SKM-1 treated with dmso at 0.1 percent for 144 hours (cell line): Measurements from ENCODE around the gene FALEC.

Source experiments
- DNase-seq: peaks from one replicate; lab custom pipeline; 2025; ENCODE audit not compliant: unreplicated experiment; lab: John Stamatoyannopoulos, UW

FALEC gene

GRCh38 chr1:150515328-150516049, at the start of gene FALEC:
FALEC (plus strand) TSS chr1:150515752.
- DNase-seq, result peak; percentile 99

- no peak for DNase-seq
These were observed 48.6 kb upstream of the FALEC start for GRCh38 chr1:150466964-150467363.

GRCh38 chr1:150469291-150469690, 46.3 kb upstream of the FALEC start:
- DNase-seq, result no peak

GRCh38 chr1:150472601-150473200, 42.9 kb upstream of the FALEC start:
- DNase-seq, result no peak

GRCh38 chr1:150473659-150474058, 41.9 kb upstream of the FALEC start:
- no peak for DNase-seq

GRCh38 chr1:150474869-150475268, 40.7 kb upstream of the FALEC start:
- DNase-seq, result no peak

GRCh38 chr1:150476754-150477153, 38.8 kb upstream of the FALEC start:
- no peak for DNase-seq

- no peak for DNase-seq
These were observed 38.2 kb upstream of the FALEC start for GRCh38 chr1:150477320-150477719.

- no peak for DNase-seq
These were observed 37.8 kb upstream of the FALEC start for GRCh38 chr1:150477733-150478132.

GRCh38 chr1:150479370-150479769, 36.2 kb upstream of the FALEC start:
- DNase-seq, result no peak

GRCh38 chr1:150479927-150480352, 35.6 kb upstream of the FALEC start:
- DNase-seq, result no peak

GRCh38 chr1:150484431-150484830, 31.1 kb upstream of the FALEC start:
- DNase-seq, result no peak

- DNase-seq, result peak; percentile 18
These were observed 30.7 kb upstream of the FALEC start for GRCh38 chr1:150484861-150485260.

GRCh38 chr1:150486966-150487762, 28.4 kb upstream of the FALEC start, which contains the start of gene TARS2:
TARS2 (plus strand) TSS chr1:150487419; CDS start chr1:150487451, 32 bp downstream.
- DNase-seq, result peak; percentile 100

GRCh38 chr1:150487763-150488115, 27.8 kb upstream of the FALEC start:
- DNase-seq, result no peak

- no peak for DNase-seq
These were observed 22.4 kb upstream of the FALEC start for GRCh38 chr1:150493175-150493574.

GRCh38 chr1:150498342-150498741, 17.2 kb upstream of the FALEC start:
- no peak for DNase-seq

- DNase-seq, result no peak
These were observed 10.1 kb upstream of the FALEC start for GRCh38 chr1:150505431-150505830.

GRCh38 chr1:150507912-150508864, 7.4 kb upstream of the FALEC start, which contains the start of gene ECM1:
ECM1 (plus strand) TSS chr1:150508109; CDS start chr1:150508210, 101 bp downstream.
- no peak for DNase-seq

- DNase-seq, result no peak
These were observed 6.6 kb upstream of the FALEC start for GRCh38 chr1:150508982-150509381.

GRCh38 chr1:150511551-150511950, 4.0 kb upstream of the FALEC start:
- DNase-seq, result no peak
